Inflammatory macrophage (primary cell): Measurements from ENCODE around the gene KRTAP1-5.
"Not testable (repeated sequence)": the region's sequence is repeated elsewhere in the genome, so short reads cannot be mapped to it uniquely, and the experiment has no call there.

ENCODE experiments used
- DNase-seq, 2 donors: peaks; one replicate each; pipeline ENCODE4 v3.0.0-alpha.2; 2020 to 2022

The KRTAP1-5 gene

GRCh38 chr17:41003926-41004325 is 23.1 kb downstream of the KRTAP1-5 start:
- DNase-seq, result no peak

- DNase-seq, result no peak
Measured at GRCh38 chr17:41002814-41003213, 24.2 kb downstream of the KRTAP1-5 start.

DNA sequence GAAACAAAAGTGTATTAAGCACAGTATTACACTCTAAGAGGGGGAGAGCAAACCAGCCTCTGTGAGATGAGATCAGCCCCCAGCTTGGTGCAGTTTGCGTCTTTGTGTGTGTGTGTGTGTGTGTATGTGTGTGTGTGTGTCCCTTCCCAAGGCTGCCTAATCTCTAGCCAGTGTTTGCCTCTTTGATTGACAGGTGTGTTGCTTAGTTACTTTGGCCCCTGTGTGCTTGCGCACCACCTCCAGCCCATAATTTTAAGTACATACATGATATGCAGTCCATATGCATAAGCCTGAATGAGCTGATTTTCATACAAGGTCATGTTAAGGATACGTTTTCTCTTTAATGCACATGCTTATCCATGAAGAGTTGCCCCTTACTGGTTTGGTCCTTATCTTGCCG is 25.2 kb downstream of the KRTAP1-5 start:
- DNase-seq, result no peak

GRCh38 chr17:40999563-40999962 is 27.4 kb downstream of the KRTAP1-5 start, which contains the start of gene KRTAP3-2:
TSS of gene KRTAP3-2 (minus strand) at chr17:40999906. CDS start at chr17:40999853, 53 bp downstream.
- not testable (repeated sequence) for DNase-seq

DNA sequence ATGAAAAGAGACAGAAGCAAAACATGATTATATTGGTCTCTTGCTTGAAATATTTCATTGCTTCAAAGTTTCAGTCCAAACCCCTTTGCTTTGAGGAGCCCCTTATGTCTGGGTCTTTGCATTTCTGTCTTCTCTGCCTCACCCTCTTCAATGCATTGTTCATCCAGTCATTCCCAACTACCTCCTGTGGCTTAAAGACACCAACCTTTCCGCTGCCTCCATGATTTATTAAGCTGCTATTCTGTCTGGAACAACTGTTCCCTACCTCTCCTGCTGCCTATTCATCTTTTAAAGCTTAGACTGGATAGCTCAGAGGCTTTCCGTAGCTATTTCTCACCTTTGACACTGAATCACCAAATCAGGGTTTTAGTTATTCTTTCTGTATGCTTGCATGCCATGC is 29.6 kb downstream of the KRTAP1-5 start:
- no peak for DNase-seq

GRCh38 chr17:40996829-40997228 is 30.2 kb downstream of the KRTAP1-5 start:
- no peak for DNase-seq

GRCh38 chr17:40995116-40995515 is 31.9 kb downstream of the KRTAP1-5 start:
- DNase-seq, result no peak

DNA sequence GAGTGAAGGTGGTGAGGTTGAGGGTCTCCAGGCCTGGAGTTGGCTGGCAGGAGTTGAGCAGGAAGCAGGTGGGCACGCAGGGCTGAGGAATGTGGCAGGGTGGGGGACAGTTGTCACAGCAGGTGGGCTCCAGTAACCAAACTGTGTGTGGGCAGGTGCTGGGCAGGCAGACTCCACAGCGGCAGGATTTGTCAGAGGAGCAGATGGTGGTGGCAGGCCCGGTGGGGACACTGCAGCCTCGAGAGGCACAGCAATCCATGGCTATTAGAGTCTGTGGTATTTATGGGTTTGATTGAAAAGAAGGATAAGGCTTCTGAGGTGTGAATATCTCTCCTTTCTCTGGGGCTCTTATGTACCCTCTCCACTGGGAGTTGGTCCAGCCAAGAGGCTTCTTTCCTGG is 33.2 kb downstream of the KRTAP1-5 start, which contains the start of gene KRTAP3-3:
Gene KRTAP3-3 (minus strand): TSS at position 326 of the 400 bp plus-strand sequence. CDS start 67 bp downstream, at position 259.
- no peak for DNase-seq

GRCh38 chr17:40993084-40993483 is 33.9 kb downstream of the KRTAP1-5 start:
- DNase-seq, result no peak

DNA sequence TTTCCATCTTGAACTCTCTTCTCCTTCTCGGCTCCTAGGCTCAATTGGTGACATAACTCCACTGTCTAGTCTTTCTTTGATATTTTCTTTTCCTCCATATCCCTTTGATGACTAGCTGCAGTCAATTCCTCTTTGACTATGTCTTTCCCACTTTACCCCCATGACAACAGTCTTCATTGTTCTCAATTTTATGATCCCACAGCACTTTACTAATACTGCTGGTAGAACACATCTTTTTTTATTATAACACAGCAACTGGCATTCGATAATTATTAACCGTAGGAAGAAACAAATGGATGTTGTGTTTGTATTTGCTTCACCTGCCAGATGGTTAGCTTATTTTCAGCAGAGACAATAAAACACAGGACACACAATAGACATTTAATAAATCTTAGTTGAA is 34.3 kb downstream of the KRTAP1-5 start:
- DNase-seq, result no peak

- DNase-seq, result no peak
Measured at GRCh38 chr17:40986920-40987319, 40.1 kb downstream of the KRTAP1-5 start.

- no peak for DNase-seq
Measured at GRCh38 chr17:40984226-40984625, 42.8 kb downstream of the KRTAP1-5 start, which contains the start of gene KRT40. TSS of gene KRT40 (minus strand) at chr17:40984326. CDS start at chr17:40984273, 53 bp downstream.

- no peak for DNase-seq
Measured at GRCh38 chr17:40981115-40981514, 45.9 kb downstream of the KRTAP1-5 start.

- DNase-seq, result no peak
Measured at GRCh38 chr17:40980596-40980995, 46.4 kb downstream of the KRTAP1-5 start.

- no peak for DNase-seq
Measured at GRCh38 chr17:40980117-40980516, 46.9 kb downstream of the KRTAP1-5 start.

DNA sequence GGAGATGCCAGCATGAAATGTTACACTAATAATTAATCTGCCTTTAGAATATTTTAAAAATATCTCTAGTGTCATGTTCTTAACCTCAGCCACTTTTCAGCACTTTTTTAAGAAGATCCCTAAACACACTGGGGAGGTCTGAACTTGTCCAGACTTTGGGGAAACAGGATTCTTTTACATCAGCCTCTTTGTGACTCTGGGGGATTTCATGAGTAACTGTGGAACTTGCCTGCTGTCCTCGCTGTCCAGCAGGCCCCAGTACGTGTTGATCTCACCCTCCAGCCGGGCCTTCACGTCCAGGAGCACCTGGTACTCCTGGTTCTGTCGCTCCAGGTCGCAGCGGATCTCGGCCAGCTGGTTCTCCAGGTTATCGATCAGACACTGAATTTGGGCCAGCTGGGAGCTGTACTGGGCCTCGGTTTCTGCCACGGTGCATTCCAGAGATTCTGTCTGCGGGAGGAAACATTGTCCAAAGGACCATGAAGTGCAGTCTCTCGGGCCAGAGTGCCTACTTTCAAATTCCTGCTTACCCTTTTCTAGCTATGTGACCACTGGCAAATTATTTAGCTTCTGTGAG is 48.3 kb downstream of the KRTAP1-5 start:
- no peak for DNase-seq
